Panc1 (cell line): Measurements from ENCODE around the gene IPO4. TPM values are rescaled to one million over a fixed set of nuclear protein-coding genes. Genes with fewer than 3 reads are reported as not detected.

Experiments
- ATAC-seq: fragments of 200-7000 bp; cut with Tn5 transposase; 2 replicates; pipeline ENCODE4 v1.9.1; 2020; ENCODE audit warnings: mild to moderate bottlenecking, moderate library complexity
- BruUV-seq: library from RNA; stranded (reverse); fragments of 400-500 nt; replicated peaks from 2 replicates; lab custom pipeline; 2021; lab: Mats Ljungman, UMichigan
- CTCF ChIA-PET: fragments of 300-600 bp; sonication (Branson Sonifier 250); formaldehyde crosslinking; loops from one replicate; lab custom pipeline; 2022; ENCODE audit warnings: antibody characterized with exemption; lab: Charles Lee
- POLR2A ChIA-PET: fragments of 300-600 bp; sonication (Branson Sonifier 250); formaldehyde crosslinking; loops from one replicate; lab custom pipeline; 2022; ENCODE audit warnings: antibody characterized with exemption; lab: Charles Lee
- DNase-seq: peaks from one replicate; pipeline ENCODE4 v3.0.0-alpha.2; 2010; ENCODE audit warnings: low read depth, low spot score
- H3K27ac ChIP-seq: 2 replicates; pipeline ENCODE4 v1.5.1; 2011; ENCODE audit warnings: mild to moderate bottlenecking, low read length, inconsistent platforms
- H3K27me3 ChIP-seq: fragments of 200-500 bp; sonication (Bioruptor generic); 2 replicates; pipeline ENCODE4 v1.6.0; 2014; ENCODE audit warnings: low read length, inconsistent platforms; ENCODE audit not compliant: control insufficient read depth, insufficient read depth
- H3K36me3 ChIP-seq: fragments of 200-500 bp; sonication (Bioruptor generic); 2 replicates; pipeline ENCODE4 v1.5.1; 2014; ENCODE audit warnings: inconsistent platforms, mild to moderate bottlenecking, low read length, moderate library complexity; ENCODE audit not compliant: control insufficient read depth, insufficient read depth
- H3K4me1 ChIP-seq: 2 replicates; pipeline ENCODE4 v1.5.1; 2011; ENCODE audit warnings: inconsistent platforms, mild to moderate bottlenecking, low read length, moderate library complexity; ENCODE audit not compliant: control insufficient read depth, insufficient read depth
- H3K4me3 ChIP-seq, 2 experiments: 2 replicates each; pipeline ENCODE4 v1.5.1; 2011 to 2012; ENCODE audit warnings: low read depth in 2 of 2, low read length in 2 of 2, mild to moderate bottlenecking in 2 of 2, inconsistent platforms in 1 of 2, moderate library complexity in 1 of 2
- H3K9me3 ChIP-seq: fragments of 200-500 bp; sonication (Bioruptor generic); 2 replicates; pipeline ENCODE4 v1.5.1; 2014; ENCODE audit warnings: low read depth, mild to moderate bottlenecking, inconsistent platforms, low read length, moderate library complexity; ENCODE audit not compliant: control insufficient read depth, insufficient read depth
- CTCF ChIP-seq: fragments of 450-650 bp; IDR thresholded peaks from 2 replicates; pipeline ENCODE4 v1.5.1; 2017; ENCODE audit warnings: mild to moderate bottlenecking
- POLR2AphosphoS5 ChIP-seq: IDR thresholded peaks from 2 replicates; pipeline ENCODE4 v1.6.1; 2012; ENCODE audit warnings: mild to moderate bottlenecking, low read depth, low read length, moderate library complexity
- SIN3A ChIP-seq: IDR thresholded peaks from 2 replicates; pipeline ENCODE4 v1.6.1; 2012; ENCODE audit warnings: low read depth, mild to moderate bottlenecking, low read length, moderate library complexity, borderline replicate concordance; ENCODE audit not compliant: insufficient read depth
- TCF7L2 ChIP-seq: IDR thresholded peaks from 2 replicates; pipeline ENCODE4 v1.6.1; 2011; ENCODE audit warnings: mild to moderate bottlenecking, low read depth, low read length, inconsistent platforms
- in situ Hi-C: cut with HindIII; loops from 2 replicates; pipeline ENCODE4 v1.10.0; 2016; ENCODE audit warnings: low sequenced_read_pairs, low pct_unique_long_range_greater_than_20kb
- intact Hi-C: fragments of 100-400 bp; cut with micrococcal nuclease; formaldehyde crosslinking; loops from one replicate; pipeline ENCODE4 v1.10.0; 2022; ENCODE audit not compliant: unreplicated experiment
- total RNA-seq: library from RNA; stranded (reverse); gene quantifications from one replicate; pipeline ENCODE4 v1.2.1, GENCODE V29; 2021; ENCODE audit not compliant: unreplicated experiment
- TF ChIP-seq, protein P1 (sequence below), 2 experiments: IDR thresholded peaks; 2 replicates each; pipeline ENCODE4 v1.6.1; 2011 to 2012; ENCODE audit warnings: low read depth in 2 of 2, control low read depth in 1 of 2, low read length in 1 of 2, mild to moderate bottlenecking in 1 of 2, moderate library complexity in 1 of 2; ENCODE audit not compliant: insufficient read depth in 1 of 2

Gene IPO4
- total RNA-seq, 1 experiment from 2014 or later: 103 TPM

DNA sequence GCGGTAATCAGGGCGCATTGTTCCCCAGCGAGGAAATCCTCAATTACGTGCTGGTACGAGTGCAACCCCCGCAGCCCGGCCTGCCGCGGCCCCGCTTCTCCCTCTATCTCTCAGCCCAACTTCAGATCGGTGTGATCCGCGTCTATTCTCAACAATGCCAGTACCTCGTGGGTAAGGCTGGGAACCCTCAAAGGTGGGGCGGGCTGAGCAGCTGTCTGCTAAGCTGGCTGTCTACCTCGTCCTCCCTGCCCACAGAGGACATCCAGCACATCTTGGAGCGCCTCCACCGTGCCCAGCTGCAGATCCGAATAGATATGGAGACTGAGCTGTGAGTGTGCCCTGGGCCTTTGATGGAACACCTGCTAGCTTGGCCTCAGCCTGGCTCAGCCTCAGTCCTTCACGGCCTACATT, 15.7 kb downstream of the IPO4 start:
- no peak overlapping the region for H3K27ac ChIP-seq
- TF ChIP-seq, protein P1, sequence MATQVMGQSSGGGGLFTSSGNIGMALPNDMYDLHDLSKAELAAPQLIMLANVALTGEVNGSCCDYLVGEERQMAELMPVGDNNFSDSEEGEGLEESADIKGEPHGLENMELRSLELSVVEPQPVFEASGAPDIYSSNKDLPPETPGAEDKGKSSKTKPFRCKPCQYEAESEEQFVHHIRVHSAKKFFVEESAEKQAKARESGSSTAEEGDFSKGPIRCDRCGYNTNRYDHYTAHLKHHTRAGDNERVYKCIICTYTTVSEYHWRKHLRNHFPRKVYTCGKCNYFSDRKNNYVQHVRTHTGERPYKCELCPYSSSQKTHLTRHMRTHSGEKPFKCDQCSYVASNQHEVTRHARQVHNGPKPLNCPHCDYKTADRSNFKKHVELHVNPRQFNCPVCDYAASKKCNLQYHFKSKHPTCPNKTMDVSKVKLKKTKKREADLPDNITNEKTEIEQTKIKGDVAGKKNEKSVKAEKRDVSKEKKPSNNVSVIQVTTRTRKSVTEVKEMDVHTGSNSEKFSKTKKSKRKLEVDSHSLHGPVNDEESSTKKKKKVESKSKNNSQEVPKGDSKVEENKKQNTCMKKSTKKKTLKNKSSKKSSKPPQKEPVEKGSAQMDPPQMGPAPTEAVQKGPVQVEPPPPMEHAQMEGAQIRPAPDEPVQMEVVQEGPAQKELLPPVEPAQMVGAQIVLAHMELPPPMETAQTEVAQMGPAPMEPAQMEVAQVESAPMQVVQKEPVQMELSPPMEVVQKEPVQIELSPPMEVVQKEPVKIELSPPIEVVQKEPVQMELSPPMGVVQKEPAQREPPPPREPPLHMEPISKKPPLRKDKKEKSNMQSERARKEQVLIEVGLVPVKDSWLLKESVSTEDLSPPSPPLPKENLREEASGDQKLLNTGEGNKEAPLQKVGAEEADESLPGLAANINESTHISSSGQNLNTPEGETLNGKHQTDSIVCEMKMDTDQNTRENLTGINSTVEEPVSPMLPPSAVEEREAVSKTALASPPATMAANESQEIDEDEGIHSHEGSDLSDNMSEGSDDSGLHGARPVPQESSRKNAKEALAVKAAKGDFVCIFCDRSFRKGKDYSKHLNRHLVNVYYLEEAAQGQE (IDR thresholded peaks at IDR 0.05; ENCODE audit: insufficient read depth in 1 of 2, low read depth in 2 of 2, low read length in 1 of 2): no peak
- TF ChIP-seq POLR2AphosphoS5 (no peak), CTCF (no peak), TCF7L2 (no peak), SIN3A (no peak)
- in situ Hi-C loops (no loop called here), intact Hi-C loops (no loop called here)
- no peaks in the 10 kb centered on the region for H3K9me3 ChIP-seq
- H3K4me3 ChIP-seq: no peak overlapping the region; a peak in 1 of 4 replicates
- BruUV-seq: no TSS peak
- no peak for ATAC-seq
- CTCF ChIA-PET: no interaction called here
- no peaks in the 10 kb centered on the region for H3K27me3 ChIP-seq
- DNase-seq: no peak
- H3K36me3 ChIP-seq: no peaks in the 10 kb centered on the region
- no peaks in the 10 kb centered on the region; the same call in 1 of the 2 replicates for H3K4me1 ChIP-seq
- POLR2A ChIA-PET: no interaction called here

GRCh38 chr14:24172261-24172860, 16.3 kb downstream of the IPO4 start:
- DNase-seq: no peak
- ATAC-seq: no peak
- no peaks in the 10 kb centered on the region for H3K4me1 ChIP-seq
- TF ChIP-seq SIN3A: no peak
- TF ChIP-seq TCF7L2: no peak
- TF ChIP-seq CTCF: no peak
- no peak for TF ChIP-seq POLR2AphosphoS5
- H3K4me3 ChIP-seq: peak overlapping the region in 1 of 2 experiments; percentile 16; a peak in 1 of 4 replicates
- H3K36me3 ChIP-seq: no peaks in the 10 kb centered on the region
- intact Hi-C loops (no loop called here), in situ Hi-C loops (no loop called here)
- CTCF ChIA-PET: no interaction called here
- no TSS peak for BruUV-seq
- no peaks in the 10 kb centered on the region for H3K9me3 ChIP-seq
- H3K27ac ChIP-seq: no peak overlapping the region
- POLR2A ChIA-PET: no interaction called here
- no peaks in the 10 kb centered on the region for H3K27me3 ChIP-seq
